HG02763 (cell line): Measurements from ENCODE around the gene EGFR.
A peak's percentile ranks its signal among the peaks of the same experiment; 100 is the strongest.

Experiments
- ATAC-seq: cut with Tn5 transposase; IDR thresholded peaks from one replicate; pipeline ENCODE4 v1.9.1; 2021; ENCODE audit warnings: mild to moderate bottlenecking, moderate library complexity; ENCODE audit not compliant: unreplicated experiment

Gene EGFR

DNA sequence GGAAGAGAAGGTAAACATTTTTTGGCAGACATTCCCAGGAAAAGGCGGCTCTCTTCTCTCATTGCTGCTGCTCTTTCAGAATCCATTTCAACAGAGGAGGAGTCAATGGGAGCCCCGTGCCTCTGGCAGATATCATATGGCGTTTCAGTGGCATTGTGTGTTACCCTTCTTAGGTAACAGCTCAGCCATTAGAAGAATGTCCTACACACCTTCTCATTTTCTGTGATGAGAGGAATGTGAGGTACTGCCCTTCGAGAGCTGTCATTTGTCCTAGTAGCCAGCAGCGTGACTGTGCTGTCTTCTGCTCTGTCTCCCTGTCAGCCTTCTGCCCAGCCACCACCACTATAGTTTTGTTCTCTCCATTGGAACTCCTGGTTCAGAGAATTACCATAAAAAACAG is 102.4 kb downstream of the EGFR start:
- ATAC-seq, result no peak

DNA sequence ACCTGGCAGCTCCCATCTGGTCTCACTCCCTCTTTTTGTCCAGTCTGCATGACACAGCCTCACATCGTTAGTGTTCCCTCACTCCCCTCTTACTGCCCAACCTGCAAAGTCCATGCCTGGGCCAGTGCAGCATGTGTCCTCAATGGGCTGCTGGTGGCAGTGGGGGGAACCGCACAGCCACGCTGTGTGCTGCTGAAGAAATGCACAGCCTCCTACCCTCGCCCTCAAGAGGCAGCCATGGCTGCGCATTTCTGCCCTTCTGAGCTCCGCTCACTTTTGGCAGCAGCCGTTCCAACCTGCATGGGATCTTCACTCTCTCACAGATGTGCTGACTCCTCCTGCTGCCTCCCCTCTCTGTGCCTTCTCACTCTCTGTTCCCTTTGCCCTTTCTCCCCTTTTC is 103.4 kb downstream of the EGFR start:
- ATAC-seq, result no peak

DNA sequence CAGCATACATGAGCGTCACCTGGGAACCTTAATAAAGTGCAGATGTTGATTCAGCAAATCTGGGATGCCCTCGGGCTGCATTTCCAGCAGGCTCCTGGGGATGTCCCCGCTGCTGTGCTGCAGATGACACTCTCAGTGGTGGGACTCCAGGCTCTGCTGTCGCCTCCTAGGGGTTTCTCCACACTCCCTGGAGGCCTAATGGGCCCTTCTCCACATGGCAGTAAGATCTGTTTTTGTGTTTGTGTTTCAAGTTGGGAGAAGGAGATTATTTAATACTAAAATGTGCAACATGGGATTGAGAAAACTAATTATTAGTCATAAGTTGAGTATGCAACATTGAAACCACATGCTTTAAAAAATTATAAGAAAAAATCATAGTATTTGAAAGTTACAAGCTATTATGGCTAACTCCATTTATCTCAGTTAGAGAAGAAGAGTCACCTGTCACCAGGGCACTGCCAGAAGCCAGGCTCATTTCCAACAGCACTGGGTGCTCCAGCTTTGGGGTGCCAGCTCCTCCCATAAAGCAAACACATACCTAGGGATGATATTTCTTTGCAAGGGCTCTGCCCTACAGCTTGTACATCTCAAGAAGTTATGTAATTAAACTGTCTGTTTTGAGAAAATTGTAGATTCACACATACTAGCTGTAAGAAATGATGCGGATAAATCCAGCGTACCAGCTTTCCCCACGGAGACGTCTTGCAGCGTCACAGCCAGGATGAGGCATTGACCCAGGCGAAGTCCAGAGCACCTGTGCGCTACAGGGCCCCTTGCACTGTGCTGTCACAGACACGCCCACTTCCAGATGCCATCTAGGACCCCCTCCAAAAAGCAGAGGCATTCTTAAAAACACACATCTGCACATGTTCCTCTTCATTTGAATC is 106.4 kb downstream of the EGFR start:
- ATAC-seq, result no peak

DNA sequence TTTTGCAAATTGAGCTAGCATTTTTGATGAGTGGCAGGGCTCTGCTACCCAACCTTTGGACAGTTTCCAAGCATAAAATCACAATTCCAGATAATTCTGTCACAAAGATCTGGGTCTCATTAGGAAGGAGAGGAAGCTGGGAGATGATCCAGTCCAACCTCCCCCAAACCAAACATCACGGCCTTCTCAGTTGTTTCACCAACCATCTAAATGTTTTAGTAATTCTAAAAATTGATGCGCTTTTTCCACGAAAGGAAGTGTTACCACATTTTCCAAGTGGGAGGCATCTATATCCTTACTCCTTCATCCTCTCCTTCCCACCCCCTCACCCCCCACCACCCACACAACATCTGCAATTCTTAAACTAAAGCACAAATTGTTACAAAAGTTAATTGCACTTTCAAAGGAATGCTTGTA is 108.3 kb downstream of the EGFR start:
- no peak for ATAC-seq

DNA sequence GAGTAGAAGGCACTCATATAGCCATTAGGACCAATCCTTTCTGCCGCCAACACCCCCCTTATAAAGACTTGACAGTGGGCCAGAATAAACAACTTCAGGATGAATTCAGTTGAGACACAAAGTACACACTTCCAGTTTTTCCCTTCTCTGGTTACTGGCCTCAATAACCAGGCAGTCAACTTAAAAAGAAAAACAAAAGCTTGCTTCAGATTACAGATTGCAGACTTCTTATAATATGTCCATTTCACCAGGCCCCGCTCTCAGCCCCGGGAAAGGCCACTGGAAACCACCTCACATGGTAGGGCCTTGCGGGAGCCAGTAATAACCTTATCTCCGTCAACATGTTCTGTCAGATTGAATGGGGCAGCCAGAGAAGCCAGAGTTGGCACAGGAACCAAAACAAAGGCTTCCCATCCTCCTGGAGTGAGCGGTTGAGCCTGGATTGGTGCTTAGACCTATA is 108.8 kb downstream of the EGFR start:
- no peak for ATAC-seq

DNA sequence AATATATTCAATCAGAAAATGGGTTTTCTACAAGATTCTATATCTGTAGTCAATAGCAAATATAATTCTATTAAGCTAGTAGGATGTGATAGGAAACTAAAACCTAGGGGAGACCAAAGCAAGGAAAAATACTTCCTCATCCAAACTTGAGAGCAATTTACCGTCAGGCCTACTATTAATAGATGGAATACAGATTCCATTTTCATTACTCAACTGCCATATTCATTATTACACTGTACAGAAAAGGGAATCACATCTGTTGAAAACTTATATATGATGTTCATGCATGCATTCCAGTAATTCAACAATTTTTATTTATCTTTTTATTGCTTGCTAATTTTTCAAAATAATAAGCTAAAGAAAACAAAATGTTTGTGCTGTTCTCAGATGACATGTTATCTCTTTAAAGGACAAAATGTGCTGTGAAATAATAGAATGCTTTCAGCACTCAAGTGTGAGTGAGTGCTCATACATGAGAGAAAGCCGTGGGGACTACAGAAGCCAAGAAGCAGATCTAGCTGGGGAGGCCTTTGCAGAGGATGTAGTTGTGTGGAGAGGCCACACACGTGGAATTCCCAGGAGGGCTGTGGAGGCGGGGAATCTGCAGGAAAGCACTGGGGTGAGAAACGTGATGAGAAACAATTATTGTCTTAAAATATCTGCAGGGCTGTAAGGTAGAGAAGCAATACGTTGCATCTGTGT is 110.0 kb downstream of the EGFR start:
- no peak for ATAC-seq

DNA sequence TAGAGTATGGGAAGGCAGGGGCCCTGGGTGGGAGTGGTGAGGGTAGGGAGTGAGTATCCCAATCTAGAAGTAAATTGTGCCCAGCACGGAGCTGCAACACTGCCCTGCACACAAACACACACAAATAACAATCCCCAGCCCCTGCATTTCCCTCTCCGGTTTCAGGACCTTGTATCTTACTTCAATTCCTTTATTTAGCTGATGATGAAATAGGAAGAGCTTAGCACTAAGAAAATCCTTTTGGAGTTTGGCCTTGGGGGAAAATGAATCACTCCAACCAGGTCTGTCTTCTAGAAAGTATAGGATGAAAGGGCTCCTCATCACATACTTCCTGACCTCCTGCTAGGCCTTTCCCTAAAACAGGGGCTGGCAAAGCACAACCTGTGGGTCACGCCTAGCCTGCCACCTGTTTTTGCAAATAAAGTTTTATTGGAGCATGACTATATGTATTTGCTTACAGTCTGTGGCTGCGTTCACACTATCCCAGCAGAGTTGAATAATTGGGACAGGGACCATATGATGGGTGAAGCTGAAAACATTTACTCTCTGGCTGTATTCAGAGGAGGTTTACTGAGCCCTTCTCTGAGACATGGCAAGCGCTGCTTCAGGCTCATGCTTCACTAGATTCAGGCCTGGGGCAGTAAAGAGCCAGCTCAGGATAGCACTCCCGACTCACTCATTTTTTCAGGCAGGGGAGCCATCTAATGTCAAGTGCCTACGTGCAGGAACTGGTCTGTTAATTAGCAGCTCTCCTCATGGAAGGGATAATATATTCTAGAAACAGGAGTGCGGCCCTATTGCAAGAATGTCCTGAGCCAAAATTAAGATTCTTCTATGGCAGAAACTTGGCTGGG is 111.0 kb downstream of the EGFR start:
- ATAC-seq, result no peak

DNA sequence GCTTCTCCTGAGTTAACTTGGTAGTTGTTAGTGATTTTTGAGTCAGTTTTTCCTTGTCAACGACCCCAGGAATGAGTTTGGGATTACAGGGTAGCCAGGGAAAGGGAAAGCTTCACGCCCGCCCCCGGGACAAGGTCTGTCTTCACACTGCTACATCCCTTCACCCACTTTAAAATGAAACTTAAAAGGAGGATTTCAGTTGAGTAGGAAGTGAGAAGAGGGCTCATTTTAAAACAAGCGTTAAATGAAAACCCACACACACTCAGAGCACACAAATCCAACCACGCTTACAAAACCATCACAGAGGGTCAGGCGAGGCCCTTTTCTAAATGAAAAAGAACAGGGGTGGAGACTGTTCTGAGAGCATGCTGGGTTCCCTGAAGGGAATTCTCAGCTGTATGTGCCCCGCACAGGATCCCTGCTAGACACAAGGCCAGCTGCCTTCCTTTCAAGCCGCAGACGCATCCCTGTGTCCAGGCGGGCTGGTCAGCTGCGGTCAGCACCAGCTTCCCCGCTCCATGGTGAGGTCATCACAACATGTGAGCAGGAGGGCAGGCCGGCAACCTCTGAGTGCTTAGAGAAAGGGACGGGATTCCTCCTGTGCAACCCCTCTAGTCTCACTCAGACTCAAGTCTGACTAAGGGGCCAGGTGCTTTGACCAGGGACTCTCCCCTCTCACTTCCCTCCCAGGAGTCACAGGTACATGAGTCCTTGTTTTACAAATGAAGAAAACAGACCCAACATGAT is 111.8 kb downstream of the EGFR start:
- no peak for ATAC-seq

DNA sequence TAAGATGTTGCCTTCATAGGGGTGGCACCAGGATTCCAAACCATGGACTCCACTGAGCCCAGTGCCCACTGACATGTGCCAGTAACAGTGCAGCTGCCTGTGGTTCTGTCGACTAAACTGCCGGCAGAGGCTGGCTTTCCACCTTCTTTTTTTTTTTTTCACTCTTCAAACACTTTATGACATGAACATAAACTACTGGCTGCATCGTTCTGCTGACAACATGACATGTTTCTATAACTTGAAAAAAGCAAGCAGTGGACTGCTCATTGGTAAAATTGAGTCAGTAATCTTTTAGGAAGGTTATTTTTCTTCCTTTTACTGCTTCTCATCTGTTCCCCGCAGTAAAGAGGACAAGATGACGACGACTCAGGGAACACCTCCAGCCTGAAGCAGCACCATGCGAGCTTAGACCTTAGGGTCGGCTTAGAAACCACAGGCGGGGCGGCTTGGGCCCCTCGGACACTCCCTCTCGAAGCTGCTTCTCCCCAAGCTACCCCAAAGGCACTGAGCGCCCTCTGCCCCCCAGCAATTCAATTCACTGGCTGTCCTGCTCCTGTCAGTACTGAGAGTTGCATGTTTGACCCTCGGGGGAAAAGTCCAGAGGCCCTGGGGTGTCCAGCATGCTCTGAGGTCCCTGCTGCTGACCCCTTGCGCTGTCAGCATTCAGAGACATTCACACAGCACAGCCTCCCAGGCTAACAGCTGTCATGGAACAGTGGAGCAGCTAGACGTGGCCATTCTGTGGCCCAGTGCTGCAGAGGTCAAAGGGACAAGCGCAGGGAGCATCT is 112.5 kb downstream of the EGFR start:
- no peak for ATAC-seq

DNA sequence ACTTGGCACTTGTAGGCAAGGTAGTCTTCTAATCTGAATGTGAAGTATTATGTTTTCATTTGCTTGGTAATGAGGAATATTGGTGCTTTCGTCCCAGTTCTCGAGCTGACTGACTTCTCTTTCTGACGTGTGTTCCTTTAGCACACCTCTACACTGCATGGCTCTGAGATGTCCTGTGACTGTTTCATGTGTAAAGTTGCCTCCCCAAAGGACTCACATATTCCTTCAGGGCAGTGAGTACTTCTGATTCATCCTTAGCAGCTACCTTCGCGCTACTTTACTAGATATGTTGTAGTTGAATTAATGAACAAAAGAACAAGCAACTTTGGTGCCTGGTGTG is 113.7 kb downstream of the EGFR start:
- ATAC-seq, result no peak

DNA sequence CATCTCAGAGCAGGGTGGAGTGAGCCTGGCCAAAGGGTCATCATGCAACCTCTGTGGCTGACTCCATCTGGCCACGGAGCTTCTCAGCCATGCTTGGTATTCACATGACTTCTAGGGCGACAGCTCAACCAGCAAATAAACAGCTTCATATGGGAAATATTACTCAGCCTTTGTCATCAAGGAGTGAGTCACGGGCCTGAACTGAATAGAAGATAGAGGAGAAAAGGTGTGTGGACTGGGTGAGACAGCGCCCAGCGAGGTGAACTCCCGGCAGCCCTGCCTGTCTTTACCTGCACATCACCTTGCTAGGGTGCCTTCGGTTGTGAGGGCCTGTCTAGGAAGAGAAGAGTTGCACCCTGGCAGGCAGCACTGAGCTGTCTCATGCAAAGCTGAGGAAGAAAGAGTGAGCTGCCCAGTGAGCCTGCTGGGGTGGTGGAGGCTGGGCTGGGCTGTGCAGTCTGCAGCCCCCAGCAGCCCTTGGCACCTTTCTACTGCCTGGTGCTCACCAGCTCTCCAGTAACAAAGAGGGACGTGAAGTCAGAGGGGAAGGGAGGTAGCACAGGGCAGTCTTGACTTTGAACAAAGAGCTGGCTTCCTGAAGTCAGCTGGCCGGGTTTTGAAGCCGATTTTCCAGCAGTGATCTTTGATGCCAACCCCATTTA is 114.2 kb downstream of the EGFR start:
- no peak for ATAC-seq

DNA sequence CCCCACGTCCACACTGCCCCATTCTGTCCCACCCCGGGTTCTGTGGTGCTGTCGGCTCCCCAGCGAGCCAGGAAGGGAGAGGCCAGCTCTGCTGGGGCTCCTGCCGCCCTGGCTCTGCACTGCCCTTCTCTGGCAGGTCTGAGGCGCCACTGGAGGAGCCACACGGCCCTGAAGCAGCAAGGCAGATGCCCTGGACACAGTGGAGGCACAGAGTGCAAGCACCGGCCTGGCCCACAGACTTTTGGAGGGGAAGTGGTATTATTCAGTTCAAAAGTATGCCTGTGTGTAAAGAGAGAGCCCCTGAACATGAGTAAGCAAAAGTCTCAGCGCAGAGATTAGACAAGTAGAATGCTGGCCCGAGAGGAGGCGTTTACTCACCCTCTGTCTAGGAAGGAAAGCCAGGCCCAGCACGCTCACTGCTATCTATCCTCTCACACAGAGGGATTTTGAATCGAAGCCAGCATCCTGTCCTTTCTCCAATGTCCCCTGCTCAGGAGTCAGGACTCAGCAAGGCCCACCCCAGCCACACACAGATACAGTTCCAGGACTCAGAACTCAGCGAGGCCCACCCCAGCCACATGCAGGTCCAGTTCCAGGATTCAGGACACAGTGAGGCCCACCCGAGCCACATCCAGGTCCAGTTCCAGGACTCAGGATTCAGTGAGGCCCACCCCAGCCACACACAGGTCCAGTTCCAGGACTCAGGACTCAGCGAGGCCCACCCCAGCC is 115.0 kb downstream of the EGFR start:
- no peak for ATAC-seq

DNA sequence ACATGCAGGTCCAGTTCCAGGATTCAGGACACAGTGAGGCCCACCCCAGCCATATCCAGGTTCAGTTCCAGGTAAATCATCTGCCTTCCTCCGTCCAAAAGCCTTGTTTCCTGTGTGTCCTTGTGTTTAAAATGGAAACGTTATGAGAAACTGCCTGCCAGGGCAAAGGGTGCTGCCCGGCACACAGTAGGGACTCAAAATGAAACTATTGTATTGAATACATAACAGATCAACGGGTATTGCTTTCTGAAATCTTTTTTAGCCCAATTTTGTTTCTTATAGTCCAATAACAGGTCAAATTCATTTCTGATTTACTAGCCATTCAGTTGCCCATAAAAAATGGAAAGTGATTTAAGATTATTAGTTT is 115.5 kb downstream of the EGFR start:
- no peak for ATAC-seq

DNA sequence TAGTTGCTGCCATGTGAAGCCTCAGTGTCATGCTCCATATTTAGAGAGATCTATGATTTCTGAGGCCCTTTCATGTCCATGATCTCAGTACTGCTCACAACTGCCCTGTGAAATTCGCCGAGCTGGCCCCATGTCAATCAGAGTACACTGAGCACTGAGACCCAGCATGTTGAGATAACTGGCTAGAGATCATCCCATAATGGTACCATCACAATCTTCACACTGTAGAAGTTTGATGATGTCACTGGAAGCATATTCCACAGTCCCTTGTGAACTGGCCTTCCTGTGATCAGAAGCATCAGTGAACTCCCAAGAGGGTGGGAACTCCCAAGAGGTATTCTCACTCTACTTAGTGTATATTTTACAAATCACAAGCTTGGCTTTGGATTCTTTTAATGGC is 116.0 kb downstream of the EGFR start:
- ATAC-seq, result no peak

DNA sequence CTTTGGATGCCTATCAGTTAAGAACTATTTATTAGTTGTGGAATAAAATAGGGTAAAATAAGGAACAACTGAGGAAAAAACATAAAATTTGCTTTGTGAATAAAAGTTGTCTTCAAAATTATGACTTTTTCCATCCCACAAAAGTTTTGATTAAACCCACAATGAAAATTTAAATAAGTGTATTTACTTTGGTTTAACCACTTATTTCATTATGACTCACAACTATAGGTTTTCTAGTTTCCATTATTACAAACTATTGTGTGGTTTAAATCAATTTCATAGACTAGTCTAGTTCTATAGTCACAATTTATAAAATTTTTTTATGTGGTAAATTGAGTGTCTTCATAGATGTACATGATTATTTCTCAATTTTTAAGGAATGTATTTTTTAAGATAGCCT is 116.6 kb downstream of the EGFR start:
- no peak for ATAC-seq

DNA sequence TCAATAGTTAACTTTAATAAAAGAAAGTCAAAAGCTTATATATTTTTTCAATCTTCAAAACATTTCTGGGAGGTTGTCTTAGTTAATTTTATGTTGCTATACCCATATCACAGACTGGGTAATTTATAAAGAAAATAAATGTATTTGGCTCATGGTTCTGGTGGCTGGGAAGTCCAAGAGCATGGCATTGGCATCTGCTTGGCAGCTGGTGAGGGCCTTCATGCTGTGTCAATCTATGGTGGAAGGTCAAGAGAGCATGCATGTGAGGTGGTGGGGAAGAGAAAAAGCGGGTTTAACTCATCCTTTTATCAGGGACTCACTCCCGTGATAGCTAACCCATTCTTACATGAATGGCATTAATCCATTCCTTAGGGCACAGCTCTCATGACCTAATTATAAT is 119.8 kb downstream of the EGFR start:
- ATAC-seq, result no peak

DNA sequence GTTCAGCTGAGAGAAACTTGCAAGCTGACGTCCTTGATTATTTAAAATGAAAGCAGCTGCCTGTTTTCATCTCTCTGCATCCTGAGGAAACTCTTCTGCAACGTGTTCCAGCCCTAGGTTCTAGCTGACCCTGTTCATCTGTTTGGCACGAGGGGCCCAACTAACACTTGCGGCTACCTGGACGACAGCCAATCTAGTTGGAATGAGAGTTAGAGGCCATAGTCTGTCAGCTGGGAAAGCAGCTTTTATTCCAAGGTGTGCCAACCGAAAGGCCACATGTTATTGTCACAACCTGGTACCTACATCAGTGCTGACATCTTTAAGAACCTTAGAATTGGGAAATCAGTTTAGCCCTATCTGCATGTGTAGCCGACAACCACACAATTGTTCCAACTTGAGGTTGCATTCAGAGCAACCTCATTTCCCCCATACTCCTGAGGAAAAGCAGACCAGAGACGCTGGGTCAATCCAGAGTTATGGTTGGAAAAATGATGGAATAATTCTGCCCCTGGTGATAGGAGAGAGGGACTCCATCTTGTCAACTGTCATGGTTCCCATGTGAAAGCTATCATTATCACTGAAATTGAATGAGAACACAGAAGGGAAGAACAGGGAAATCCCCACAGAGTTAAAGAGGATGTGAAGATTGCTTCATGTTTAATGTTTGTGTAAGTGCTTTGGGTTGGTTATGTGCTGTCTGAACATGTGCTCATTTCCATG is 121.6 kb downstream of the EGFR start:
- peak; percentile 91 for ATAC-seq

DNA sequence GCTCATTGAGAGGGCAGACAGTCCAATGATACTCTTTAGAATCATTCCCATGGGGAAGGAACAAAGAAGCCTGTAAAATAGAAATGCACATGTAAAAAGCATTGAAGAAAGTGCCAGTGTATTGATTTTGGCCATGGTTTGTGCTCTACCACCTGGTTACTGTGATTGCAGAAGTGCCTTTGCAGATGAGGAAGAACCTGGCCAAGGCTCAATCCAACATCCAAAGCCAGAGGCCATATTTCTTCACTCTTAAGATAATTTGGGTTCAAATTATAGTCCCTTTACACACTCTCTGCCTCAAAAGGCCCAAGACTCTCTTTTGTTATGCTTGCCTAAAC is 122.1 kb downstream of the EGFR start:
- no peak for ATAC-seq
